ENCODE data around the gene CZIB. TPM values are rescaled to one million over a fixed set of nuclear protein-coding genes. Genes with fewer than 3 reads are reported as not detected.

The CZIB gene
- total RNA-seq, 1 donor from 2014 or later, result 72.7 TPM

DNA sequence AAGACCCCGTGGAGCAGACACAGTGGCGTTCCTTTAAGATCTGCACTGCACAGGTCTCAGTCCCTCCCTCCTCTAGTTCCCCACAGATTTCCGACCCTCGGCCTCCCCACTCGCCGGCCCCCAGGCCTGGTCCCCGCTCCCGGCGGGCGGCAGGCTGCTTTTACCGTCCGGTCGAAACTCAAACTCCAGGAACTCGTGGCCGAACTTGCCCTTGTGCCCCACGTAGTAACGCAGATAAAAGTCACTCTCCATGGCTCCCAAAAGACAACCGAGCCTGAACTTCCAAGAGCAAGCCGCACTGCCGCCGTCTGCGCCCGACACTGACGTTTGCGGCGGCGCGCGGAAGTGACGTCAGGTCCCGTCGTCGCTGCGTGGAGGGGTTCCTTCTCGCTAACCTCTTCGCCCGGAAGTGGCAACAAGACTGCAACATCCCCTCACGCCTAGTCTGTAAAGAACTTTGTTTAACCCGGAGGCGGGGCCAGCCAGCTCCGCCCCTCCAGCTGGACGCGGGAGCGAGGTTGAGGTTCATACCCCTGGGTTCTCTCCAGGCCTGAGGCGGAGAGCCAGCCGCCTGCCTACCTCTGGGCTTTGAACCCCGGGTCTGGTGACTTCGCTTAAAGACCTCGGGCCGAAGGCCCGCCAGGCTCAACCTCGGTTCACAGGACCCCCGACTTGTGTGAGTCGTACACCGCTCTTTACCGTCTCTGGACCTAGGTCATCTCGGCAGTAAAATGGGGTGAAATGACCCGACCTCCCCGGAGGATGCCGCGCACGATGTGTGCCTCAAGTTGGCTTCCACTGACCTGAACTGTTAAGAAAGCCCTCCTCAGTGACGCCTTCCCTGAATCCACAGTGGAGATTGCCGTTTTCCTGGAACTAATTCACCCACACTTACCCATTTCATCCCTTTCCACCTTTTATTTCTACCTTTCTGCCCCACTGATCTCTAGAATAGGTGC is 18.0 kb upstream of the CZIB start, which contains the start of gene MAGOH:
Gene MAGOH, minus strand, starts transcription at position 322 of the 959 bp plus-strand sequence. Its CDS starts 70 bp downstream, at position 252.
- TF ChIP-seq, protein P1, sequence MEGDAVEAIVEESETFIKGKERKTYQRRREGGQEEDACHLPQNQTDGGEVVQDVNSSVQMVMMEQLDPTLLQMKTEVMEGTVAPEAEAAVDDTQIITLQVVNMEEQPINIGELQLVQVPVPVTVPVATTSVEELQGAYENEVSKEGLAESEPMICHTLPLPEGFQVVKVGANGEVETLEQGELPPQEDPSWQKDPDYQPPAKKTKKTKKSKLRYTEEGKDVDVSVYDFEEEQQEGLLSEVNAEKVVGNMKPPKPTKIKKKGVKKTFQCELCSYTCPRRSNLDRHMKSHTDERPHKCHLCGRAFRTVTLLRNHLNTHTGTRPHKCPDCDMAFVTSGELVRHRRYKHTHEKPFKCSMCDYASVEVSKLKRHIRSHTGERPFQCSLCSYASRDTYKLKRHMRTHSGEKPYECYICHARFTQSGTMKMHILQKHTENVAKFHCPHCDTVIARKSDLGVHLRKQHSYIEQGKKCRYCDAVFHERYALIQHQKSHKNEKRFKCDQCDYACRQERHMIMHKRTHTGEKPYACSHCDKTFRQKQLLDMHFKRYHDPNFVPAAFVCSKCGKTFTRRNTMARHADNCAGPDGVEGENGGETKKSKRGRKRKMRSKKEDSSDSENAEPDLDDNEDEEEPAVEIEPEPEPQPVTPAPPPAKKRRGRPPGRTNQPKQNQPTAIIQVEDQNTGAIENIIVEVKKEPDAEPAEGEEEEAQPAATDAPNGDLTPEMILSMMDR (conservative IDR thresholded peaks at IDR 0.05), result no peak
- Mint-ChIP-seq H3K27me3 (no peaks in the 10 kb centered on the region), H3K27ac (peak within 1 kb of the TSS; percentile 98), H3K36me3 (peaks cover 8% of the 10 kb centered on the region), H3K4me1 (ENCODE audit: unreplicated experiment) (peaks cover 21% of the 10 kb centered on the region), H3K9me3 (no peaks in the 10 kb centered on the region), H3K4me3 (peak within 1 kb of the TSS; percentile 92)
- peak; percentile 97 for DNase-seq (ENCODE audit: extremely low spot score, unreplicated experiment)

- Mint-ChIP-seq H3K36me3 (peaks cover 8% of the 10 kb centered on the region), H3K27me3 (no peaks in the 10 kb centered on the region), H3K27ac (peak overlapping the region; percentile 98), H3K4me3 (peak overlapping the region; percentile 92), H3K9me3 (no peaks in the 10 kb centered on the region), H3K4me1 (ENCODE audit: unreplicated experiment) (peaks cover 21% of the 10 kb centered on the region)
- DNase-seq (ENCODE audit: extremely low spot score, unreplicated experiment), result no peak
- TF ChIP-seq, protein P1 (conservative IDR thresholded peaks at IDR 0.05), result no peak
Observed at GRCh38 chr1:53237638-53238037, 17.2 kb upstream of the CZIB start.

DNA sequence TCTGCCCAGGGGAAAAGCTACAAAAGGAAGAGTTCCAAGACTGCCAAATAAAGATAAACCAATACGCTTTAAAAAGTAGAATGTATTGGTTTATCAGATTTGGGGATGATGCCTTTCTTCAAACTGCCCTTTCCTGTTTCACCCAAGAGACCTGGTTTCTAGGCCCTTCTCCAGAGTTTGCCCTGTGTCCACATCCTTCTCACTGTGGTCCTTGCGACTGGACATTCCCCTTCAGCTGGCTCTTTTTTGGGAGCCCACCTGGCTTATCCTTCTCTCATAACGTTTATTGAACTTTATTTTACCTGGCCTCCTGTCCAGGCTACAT is 490 bp upstream of the CZIB start:
- H3K4me1 Mint-ChIP-seq (ENCODE audit: unreplicated experiment), result peaks cover 17% of the 10 kb centered on the region
- peaks cover 5% of the 10 kb centered on the region for H3K36me3 Mint-ChIP-seq
- TF ChIP-seq, protein P1 (conservative IDR thresholded peaks at IDR 0.05), result no peak
- peak overlapping the region; percentile 95 for H3K27ac Mint-ChIP-seq
- no peaks in the 10 kb centered on the region for H3K27me3 Mint-ChIP-seq
- peak overlapping the region; percentile 95 for H3K4me3 Mint-ChIP-seq
- DNase-seq (ENCODE audit: extremely low spot score, unreplicated experiment), result no peak
- no peaks in the 10 kb centered on the region for H3K9me3 Mint-ChIP-seq

DNA sequence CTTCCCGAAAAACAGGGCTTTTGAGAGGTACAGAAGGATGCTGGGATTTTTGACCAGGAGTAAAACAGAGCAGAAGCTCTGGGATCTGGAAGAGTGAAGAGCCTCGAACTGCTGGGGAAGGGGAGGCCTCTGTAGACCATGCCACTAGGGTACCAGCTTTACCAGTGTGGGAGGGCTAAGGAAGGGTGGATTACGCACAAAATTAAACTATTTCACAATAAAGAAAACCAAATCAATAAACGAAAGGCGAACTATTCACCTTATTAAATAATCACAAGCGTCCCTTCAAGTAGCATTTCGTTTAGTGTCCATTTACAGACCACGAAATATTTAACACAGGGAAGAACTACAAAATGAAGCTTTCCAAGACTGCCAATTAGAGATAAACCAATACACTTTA is 723 bp downstream of the CZIB start:
- H3K4me1 Mint-ChIP-seq (ENCODE audit: unreplicated experiment), result peaks cover 17% of the 10 kb centered on the region
- TF ChIP-seq, protein P1 (conservative IDR thresholded peaks at IDR 0.05), result no peak
- H3K27ac Mint-ChIP-seq, result peak overlapping the region; percentile 95
- H3K9me3 Mint-ChIP-seq, result no peaks in the 10 kb centered on the region
- H3K36me3 Mint-ChIP-seq, result peaks cover 5% of the 10 kb centered on the region
- peak overlapping the region; percentile 95 for H3K4me3 Mint-ChIP-seq
- no peak for DNase-seq (ENCODE audit: extremely low spot score, unreplicated experiment)
- no peaks in the 10 kb centered on the region for H3K27me3 Mint-ChIP-seq

GRCh38 chr1:53218201-53218600 is 2.2 kb downstream of the CZIB start:
- H3K9me3 Mint-ChIP-seq, result no peaks in the 10 kb centered on the region
- TF ChIP-seq, protein P1 (conservative IDR thresholded peaks at IDR 0.05), result no peak
- peak overlapping the region; percentile 95 for H3K27ac Mint-ChIP-seq
- H3K36me3 Mint-ChIP-seq, result peaks cover 5% of the 10 kb centered on the region
- H3K4me3 Mint-ChIP-seq, result peak overlapping the region; percentile 49
- DNase-seq (ENCODE audit: extremely low spot score, unreplicated experiment), result no peak
- peaks cover 17% of the 10 kb centered on the region for H3K4me1 Mint-ChIP-seq (ENCODE audit: unreplicated experiment)
- H3K27me3 Mint-ChIP-seq, result no peaks in the 10 kb centered on the region
